GM18520 (cell line): ENCODE measurements around the gene SCRN1.

Experiments
- ATAC-seq: cut with Tn5 transposase; IDR thresholded peaks from one replicate; pipeline ENCODE4 v1.9.1; 2021; ENCODE audit not compliant: unreplicated experiment

The SCRN1 gene

DNA sequence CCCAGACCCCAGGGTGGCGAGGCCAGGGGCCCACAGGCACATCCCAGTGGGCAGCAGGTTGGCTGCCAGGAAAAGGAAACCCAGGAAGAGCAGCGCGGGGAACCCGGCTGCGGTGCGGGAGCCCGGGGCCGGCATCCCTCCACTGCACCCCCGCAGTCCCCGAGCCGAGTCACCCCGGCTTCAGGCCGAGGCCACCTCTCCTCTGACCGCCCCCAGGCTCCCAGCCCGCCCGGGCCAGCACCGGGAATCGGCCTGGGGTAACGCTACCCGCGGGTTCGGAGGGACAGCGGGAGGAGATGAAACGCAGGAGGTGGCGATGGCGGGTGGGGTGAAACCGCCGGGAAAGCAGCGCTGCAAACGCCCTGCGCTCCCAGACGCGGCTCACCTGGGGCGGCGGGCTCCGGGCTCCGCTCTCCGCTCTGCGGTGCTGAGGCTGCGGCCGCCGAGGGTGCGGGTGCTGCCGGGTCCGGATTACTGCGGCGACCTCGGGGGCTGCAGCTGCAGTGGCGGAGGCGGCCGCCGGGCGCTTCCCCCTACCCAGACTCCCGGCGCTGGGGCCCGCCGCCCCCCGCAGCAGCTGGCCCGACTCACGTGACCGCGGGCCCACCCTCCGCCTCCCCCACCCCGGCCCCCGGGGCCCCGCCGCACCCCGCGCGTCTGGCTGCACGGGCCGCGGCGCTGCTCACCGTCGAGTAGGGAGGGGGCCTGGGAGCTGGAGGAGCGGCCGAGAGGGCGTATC, at the start of gene SCRN1:
Gene SCRN1 (minus strand): TSS at position 545 of the 739 bp plus-strand sequence. CDS start 20,734 bp downstream, outside the sequence.
- no peak for ATAC-seq

- no peak for ATAC-seq
Measured at GRCh38 chr7:30038196-30038980, 48.8 kb upstream of the SCRN1 start.

GRCh38 chr7:30036220-30036619, 46.6 kb upstream of the SCRN1 start:
- no peak for ATAC-seq

GRCh38 chr7:30034501-30034900, 44.9 kb upstream of the SCRN1 start:
- ATAC-seq, result no peak

DNA sequence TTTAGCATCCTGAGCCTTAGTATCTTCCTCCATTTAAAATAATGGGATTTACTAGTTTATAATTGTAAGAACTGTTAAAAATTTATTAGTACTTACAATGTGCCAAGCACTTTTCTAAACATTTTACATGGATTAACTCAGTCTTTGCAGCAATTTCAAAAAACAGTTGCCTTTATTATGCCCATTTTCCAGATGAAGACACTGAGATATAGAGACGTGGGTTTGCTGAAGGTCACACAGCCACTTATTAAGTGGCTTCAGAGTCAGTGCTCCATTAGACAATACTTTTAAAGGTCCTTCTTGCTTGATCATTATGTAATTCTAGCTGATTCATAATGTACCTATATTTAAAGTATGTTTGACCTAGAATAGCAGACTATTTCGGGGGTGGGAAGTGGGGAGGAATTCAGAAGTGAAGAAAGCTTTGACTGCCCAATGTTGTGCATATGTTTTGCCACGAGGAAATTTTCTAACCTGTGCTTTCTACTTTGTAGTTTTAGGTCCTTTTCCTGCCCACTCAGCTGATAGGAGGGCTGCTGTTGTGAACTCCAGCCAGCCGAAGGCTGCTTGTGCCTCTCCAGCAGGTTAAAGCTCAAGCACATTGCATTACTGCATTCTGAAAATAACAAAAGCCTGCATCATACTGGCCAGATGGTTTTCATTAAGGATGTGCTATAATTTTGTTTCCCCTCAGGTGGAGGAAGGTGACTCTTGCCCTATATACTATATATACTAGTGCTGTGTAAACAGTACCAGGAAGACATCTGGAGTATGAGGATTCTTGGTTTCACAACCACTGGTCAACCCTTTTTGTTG, 42.9 kb upstream of the SCRN1 start:
- no peak for ATAC-seq

- ATAC-seq, result no peak
Measured at GRCh38 chr7:30029696-30030095, 40.1 kb upstream of the SCRN1 start.

DNA sequence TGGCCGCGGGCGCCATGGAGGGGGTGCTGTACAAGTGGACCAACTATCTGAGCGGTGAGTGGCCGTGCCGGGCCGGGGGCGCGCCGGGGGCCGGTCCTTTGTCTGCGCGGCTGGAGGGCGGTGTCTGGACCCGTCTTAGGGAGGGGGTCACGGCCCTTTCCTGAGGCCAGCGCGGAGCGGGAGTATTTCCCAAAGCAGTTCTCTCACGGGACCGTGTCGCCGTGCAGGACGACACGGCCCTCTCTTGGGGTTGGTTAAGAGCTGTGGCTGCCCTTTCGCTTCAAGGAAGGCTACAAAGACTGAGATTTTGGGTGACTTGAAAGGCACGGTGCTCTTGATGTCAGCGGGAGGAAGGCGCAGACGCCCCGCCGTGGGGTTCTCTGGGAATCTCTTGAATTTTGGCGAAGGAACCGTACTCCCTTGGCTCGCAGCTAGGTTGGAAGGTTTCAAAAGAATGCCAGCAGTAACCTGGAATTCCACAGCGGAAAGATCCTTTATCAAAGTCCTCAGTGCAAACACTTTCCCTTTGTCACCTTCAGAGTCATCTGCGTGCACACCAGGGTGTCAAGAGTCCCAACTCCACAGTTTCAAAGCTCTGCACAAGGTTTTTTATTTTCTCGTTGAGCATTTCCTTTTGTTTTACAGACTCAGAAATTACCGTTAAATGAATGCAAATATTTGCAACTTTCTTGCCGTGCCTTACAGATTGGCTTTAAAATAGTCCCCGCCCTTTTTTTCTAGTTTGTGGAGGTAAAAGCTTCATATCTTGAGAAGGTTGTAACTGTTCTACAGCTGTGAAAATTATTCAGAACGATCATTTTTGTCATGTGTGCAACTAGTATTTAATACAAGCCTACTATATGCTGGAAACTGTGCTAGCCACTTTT, 39.4 kb upstream of the SCRN1 start:
- ATAC-seq, result peak; percentile 11

- ATAC-seq, result peak; percentile 33
Measured at GRCh38 chr7:30028216-30028748, 38.7 kb upstream of the SCRN1 start, which contains the start of gene PLEKHA8. Gene PLEKHA8 (plus strand): TSS chr7:30028412. CDS start chr7:30028763, 351 bp downstream.

DNA sequence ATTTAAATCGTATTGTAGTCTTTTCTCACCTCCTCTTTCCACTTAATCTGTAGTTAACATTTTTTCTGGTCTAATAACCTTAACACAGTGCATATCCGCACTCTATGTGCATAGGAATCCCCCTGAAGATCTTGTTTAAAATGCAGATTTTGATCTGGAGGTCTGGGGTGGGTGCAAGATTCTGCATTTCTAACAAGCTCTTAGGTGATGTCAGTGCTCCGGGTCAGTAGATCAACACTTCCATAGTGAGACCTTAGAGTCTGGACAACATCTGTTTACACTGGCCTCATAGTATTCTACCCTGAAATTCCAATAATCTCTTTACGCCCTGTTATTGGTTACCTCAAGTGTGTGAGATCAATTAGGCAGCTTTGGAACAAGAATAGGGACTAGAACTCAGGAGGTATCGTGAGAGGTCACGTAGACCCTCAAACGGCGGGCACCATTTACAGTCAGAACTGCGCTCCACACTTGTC, 38.2 kb upstream of the SCRN1 start:
- ATAC-seq, result no peak

- no peak for ATAC-seq
Measured at GRCh38 chr7:30027065-30027456, 37.5 kb upstream of the SCRN1 start.

DNA sequence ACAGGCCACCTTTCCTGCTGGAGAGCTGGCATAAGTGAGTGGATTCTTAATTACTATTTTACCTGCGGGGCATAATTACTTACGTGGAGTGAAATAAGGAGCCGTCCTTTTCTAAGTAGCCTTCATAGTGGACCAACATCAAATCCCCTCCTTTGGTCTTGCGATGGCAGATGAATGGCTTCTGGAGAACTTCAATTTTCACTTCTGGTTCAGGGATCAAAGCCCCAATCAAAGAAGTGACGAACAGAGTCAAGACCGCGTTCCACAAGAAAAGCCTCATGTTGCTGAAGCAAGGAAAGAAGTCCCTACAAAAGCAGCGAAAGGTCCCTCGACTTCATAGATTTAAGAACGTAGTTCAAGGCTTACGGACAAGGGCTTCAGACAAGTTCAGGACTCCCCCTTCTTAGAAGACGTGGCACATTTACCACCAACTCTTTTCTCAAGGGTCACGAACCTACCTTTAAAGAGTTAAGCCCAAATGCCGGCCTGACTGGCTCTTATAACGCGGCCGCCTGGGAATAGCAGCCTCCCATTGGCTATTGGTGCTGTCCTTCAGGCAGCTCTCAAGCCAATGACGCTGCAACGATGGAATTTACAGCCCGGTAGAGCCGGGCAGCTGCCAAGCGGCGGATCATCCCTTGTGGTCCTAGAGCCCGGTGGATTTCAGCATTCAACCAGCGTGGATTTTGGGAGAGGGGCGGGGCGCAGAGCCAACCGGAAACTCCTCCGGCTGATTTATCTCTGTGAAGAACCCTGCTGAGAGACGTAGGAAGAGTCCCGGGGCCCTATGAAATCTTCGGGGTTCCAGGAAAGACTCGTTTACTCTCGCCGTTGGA, 36.8 kb upstream of the SCRN1 start, which contains the start of gene FKBP14:
Gene FKBP14 (minus strand): TSS at position 474 of the 836 bp plus-strand sequence. CDS start 194 bp downstream, at position 280.
- ATAC-seq, result peak; percentile 76

DNA sequence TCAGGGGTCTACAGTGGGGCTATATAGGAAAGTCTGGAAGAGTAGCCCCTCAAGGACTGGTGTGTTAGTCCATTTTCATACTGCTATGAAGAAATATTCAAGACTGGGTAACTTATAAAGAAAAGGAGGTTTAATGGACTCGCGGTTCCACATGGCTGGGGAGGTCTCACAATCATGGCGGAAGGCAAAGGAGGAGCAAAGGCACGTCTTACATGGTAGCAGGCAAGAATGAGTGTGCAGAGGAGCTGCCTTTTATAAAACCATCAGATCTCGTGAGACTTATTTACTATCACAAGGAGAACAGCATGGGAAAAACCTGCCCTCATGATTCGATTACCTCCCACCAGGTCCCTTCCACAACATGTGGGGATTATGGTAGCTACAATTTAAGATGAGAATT, 33.9 kb upstream of the SCRN1 start:
- no peak for ATAC-seq

DNA sequence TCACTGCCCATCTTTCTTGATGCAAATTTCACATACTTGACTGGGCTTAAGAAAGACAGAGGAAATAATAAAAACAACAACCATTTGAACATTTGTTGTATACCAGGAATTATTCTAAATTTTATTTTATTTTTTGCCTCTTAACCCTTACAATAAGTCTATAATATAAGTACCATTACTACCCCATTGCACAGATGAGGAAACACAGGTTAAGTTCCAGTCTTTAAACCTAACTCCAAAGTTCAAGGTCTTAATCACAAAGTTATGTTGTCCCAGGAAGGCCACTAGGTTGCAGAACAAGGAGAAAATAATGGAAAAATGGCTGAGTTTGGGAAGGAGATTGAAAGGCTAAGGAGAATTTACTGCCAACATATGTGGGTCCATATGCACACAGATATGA, 33.4 kb upstream of the SCRN1 start:
- no peak for ATAC-seq

GRCh38 chr7:30020535-30020934, 30.9 kb upstream of the SCRN1 start:
- no peak for ATAC-seq

- no peak for ATAC-seq
Measured at GRCh38 chr7:30019960-30020359, 30.4 kb upstream of the SCRN1 start.

DNA sequence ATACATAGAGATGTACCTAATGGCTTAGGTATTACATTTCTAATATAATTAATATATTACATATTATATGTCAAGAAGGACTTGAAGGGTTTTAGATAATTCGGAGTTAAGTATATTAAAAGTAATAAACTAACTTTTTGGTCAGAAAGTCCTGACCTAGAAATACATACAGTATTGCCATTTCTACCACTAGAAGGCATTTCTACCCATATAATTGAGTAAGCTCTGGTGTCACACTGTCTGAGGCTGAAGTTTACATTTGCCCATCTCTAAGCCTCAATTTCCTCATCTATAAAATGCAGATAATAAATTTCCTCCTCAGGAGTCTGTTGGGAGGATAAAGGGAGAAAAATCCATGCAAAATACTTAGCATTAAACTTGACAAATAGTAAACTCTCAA, 29.8 kb upstream of the SCRN1 start:
- ATAC-seq, result no peak

- ATAC-seq, result no peak
Measured at GRCh38 chr7:30018451-30018850, 28.9 kb upstream of the SCRN1 start.

GRCh38 chr7:30012757-30013156, 23.2 kb upstream of the SCRN1 start:
- ATAC-seq, result no peak

- ATAC-seq, result no peak
Measured at GRCh38 chr7:30010021-30010420, 20.4 kb upstream of the SCRN1 start.
